Motor neuron (in vitro differentiated cells): ENCODE results near the gene OGFOD1. TPM values are rescaled to one million over a fixed set of nuclear protein-coding genes. Genes with fewer than 3 reads are reported as not detected.
A peak's percentile ranks its signal among the peaks of the same experiment; 100 is the strongest.
"Not testable (repeated sequence)": the region's sequence is repeated elsewhere in the genome, so short reads cannot be mapped to it uniquely, and the experiment has no call there.

Source experiments
- ATAC-seq, 8 experiments: fragments of 200-7000 bp; cut with Tn5 transposase; replicated peaks in 6 of 8; 2 replicates each; pipeline ENCODE4 v1.8.0; 2021; ENCODE audit warnings: mild to moderate bottlenecking in 8 of 8, moderate library complexity in 8 of 8
- H3K27ac ChIP-seq, 2 donors: fragments of 250-450 bp; sonication (Bioruptor Pico); 2 replicates each; pipeline ENCODE4 v1.9.0; 2021; ENCODE audit warnings: antibody characterized with exemption in 2 of 2, mild to moderate bottlenecking in 2 of 2, moderate library complexity in 1 of 2
- H3K4me1 ChIP-seq, 2 donors: fragments of 250-450 bp; sonication (Bioruptor Pico); replicated peaks in 1 of 2; 2 replicates each; pipeline ENCODE4 v1.6.1; 2021; ENCODE audit warnings: antibody characterized with exemption in 2 of 2, mild to moderate bottlenecking in 2 of 2, moderate library complexity in 1 of 2
- H3K4me3 ChIP-seq, 5 donors: fragments of 250-450 bp; sonication (Bioruptor Pico); 2 replicates each; pipeline ENCODE4 v1.9.0; 2021; ENCODE audit warnings: antibody characterized with exemption in 5 of 5, mild to moderate bottlenecking in 5 of 5, moderate library complexity in 4 of 5
- WGBS, 10 experiments: fragments of 450-650 bp; shearing (Covaris generic); methylation state at CpG; one replicate each; pipeline ENCODE4 v1.0.0; 2022; 5-methylcytosine and 5-hydroxymethylcytosine counted together
- in situ Hi-C, 9 experiments: fragments of 400-800 bp; cut with MboI; loops; one replicate each; pipeline ENCODE4 v1.15.0; 2021; ENCODE audit warnings: low sequenced_read_pairs in 9 of 9, low pct_unique_long_range_greater_than_20kb in 2 of 9; ENCODE audit not compliant: unreplicated experiment in 9 of 9
- total RNA-seq, 8 experiments: library from RNA; unstranded; fragments of 300-600 nt; gene quantifications; 2 replicates each; pipeline versions ENCODE4 v1.2.3 to v1.2.4, GENCODE V29; 2022

Gene OGFOD1
- total RNA-seq, 8 experiments from 2014 or later = 20.9 to 59.0 (median 33.8) TPM

DNA sequence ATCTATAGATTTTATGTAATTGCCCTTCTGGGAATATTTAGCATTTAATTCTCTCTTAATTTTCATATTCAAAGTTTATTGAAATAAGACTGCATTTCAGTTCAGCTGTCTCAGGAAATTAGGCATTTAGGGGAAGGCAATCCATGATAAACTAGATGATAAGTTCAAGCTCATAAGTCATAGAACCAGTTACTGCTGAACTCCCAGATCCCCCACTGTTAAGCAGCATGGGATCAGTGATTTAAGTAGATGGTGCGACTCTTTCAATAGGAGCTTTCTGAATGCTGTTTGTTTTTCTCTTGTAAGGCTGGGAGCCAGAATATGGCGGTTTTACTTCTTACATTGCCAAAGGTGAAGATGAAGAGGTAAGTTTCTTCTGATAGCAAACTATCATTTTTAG is 23.8 kb downstream of the OGFOD1 start:
- 60 to 100% (median 87%) methylated on average over 1 to 2 of the region's 2 CpGs; no CpG with 5 or more reads in 2 of the 10 experiments for WGBS, 10 experiments
- no peak overlapping the region for H3K4me3 ChIP-seq
- no peaks in the 10 kb centered on the region for H3K4me1 ChIP-seq
- in situ Hi-C loops = no loop called here
- ATAC-seq = peak in 1 of 8 experiments; percentile 84
- H3K27ac ChIP-seq = no peak overlapping the region

- H3K4me1 ChIP-seq = no peaks in the 10 kb centered on the region
- peak in 5 of 8 experiments; percentile 27 to 97 (median 76) for ATAC-seq
- in situ Hi-C loops = no loop called here
- no peak overlapping the region for H3K27ac ChIP-seq
- H3K4me3 ChIP-seq = no peak overlapping the region
- 70 to 100% (median 96%) methylated on average over 1 to 2 of the region's 2 CpGs; no CpG with 5 or more reads in 3 of the 10 experiments for WGBS, 10 experiments
These were observed 25.9 kb downstream of the OGFOD1 start for GRCh38 chr16:56477096-56477878.

- Histone ChIP-seq H3K27ac (no peak overlapping the region), H3K4me3 (no peak overlapping the region), H3K4me1 (no peaks in the 10 kb centered on the region)
- peak in 3 of 8 experiments; percentile 74 to 87 (median 78) for ATAC-seq
- in situ Hi-C loops = no loop called here
- whole genome bisulfite sequencing, 10 experiments = 50 to 100% (median 80%) methylated on average over 1 to 2 of the region's 2 CpGs; no CpG with 5 or more reads in 3 of the 10 experiments
These were observed 27.1 kb downstream of the OGFOD1 start for GRCh38 chr16:56478281-56479049.

GRCh38 chr16:56479469-56479868 is 28.1 kb downstream of the OGFOD1 start:
- ATAC-seq = peak in 1 of 8 experiments; percentile 38
- Histone ChIP-seq H3K4me1 (no peaks in the 10 kb centered on the region), H3K4me3 (no peak overlapping the region), H3K27ac (no peak overlapping the region)
- in situ Hi-C loops = no loop called here
- WGBS, 10 experiments = 80 to 100% methylated on average over 1 of the region's 2 CpGs; no CpG with 5 or more reads in 8 of the 10 experiments

- 54 to 100% (median 83%) methylated on average over 1 to 7 of the region's 7 CpGs for WGBS, 10 experiments
- no peak overlapping the region for H3K27ac ChIP-seq
- no peaks in the 10 kb centered on the region for H3K4me1 ChIP-seq
- peak in 2 of 8 experiments; percentile 21 to 31 for ATAC-seq
- in situ Hi-C loops = no loop called here
- H3K4me3 ChIP-seq = no peak overlapping the region
These were observed 29.6 kb downstream of the OGFOD1 start for GRCh38 chr16:56480776-56481467.

GRCh38 chr16:56481468-56482122 is 30.2 kb downstream of the OGFOD1 start:
- no peak for ATAC-seq
- Histone ChIP-seq H3K4me3 (no peak overlapping the region), H3K4me1 (no peaks in the 10 kb centered on the region), H3K27ac (no peak overlapping the region)
- 40 to 100% (median 88%) methylated on average over 1 to 2 of the region's 2 CpGs; no CpG with 5 or more reads in 3 of the 10 experiments for WGBS, 10 experiments
- in situ Hi-C loops = no loop called here

GRCh38 chr16:56482683-56483236 is 31.4 kb downstream of the OGFOD1 start:
- in situ Hi-C loops = no loop called here
- no peak for ATAC-seq
- H3K4me3 ChIP-seq = no peak overlapping the region
- no peaks in the 10 kb centered on the region for H3K4me1 ChIP-seq
- 87 to 100% (median 100%) methylated on average over 1 to 5 of the region's 5 CpGs; no CpG with 5 or more reads in 3 of the 10 experiments for WGBS, 10 experiments
- no peak overlapping the region for H3K27ac ChIP-seq

DNA sequence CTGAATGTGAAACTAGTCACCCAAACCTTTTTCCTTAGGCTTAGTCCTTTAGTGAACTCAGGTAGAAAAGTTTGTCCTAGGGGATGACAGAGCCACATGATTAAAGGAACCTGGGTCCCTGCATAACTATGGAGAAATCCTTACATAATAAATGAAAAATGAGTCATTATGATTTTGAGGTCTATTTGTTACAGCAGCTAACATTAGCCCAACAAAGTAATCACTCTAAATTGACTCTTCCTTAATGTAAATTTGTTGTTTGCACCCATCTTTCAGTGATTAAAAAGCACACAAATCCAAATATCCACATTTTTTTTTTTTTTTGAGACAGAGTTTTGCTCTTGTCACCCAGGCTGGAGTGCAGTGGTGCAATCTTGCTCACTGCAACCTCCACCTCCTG is 32.0 kb downstream of the OGFOD1 start:
- Histone ChIP-seq H3K4me3 (no peak overlapping the region), H3K4me1 (no peaks in the 10 kb centered on the region), H3K27ac (no peak overlapping the region)
- no peak for ATAC-seq
- in situ Hi-C loops = no loop called here

DNA sequence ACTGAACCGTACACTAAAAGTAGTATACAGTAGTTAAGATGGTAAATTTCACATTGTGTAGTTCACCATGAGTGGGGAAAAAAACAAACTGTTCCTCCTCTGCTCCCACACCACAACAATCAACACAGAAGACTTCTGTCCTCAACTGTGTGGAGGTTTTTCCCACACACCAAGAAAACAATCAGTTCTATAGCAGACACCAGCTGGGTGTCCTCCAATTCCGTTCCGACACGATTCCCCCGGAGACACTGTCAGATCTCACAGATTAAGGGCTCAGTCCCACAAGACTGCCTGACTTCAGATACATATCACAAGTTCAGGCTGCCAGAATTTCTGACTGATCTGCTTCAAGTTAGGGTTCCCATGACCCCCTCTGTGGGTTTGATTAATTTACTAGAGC is 36.7 kb downstream of the OGFOD1 start:
- no peak overlapping the region for H3K4me3 ChIP-seq

GRCh38 chr16:56488868-56489267 is 37.5 kb downstream of the OGFOD1 start:
- ATAC-seq, H3K27ac ChIP-seq, in situ Hi-C loops, H3K4me1 ChIP-seq, H3K4me3 ChIP-seq: not testable (repeated sequence)
- WGBS, 10 experiments = 86 to 100% (median 100%) methylated on average over 1 of the region's 1 CpG; no CpG with 5 or more reads in 6 of the 10 experiments

More for the DNA sequence above, 36.7 kb downstream of the OGFOD1 start:
- in situ Hi-C loops = no loop called here
- peak in 1 of 8 experiments; percentile 33 for ATAC-seq
- Histone ChIP-seq H3K4me1 (no peaks in the 10 kb centered on the region), H3K27ac (no peak overlapping the region)
- 65 to 96% (median 86%) methylated on average over 1 to 5 of the region's 5 CpGs; no CpG with 5 or more reads in 3 of the 10 experiments for WGBS, 10 experiments

DNA sequence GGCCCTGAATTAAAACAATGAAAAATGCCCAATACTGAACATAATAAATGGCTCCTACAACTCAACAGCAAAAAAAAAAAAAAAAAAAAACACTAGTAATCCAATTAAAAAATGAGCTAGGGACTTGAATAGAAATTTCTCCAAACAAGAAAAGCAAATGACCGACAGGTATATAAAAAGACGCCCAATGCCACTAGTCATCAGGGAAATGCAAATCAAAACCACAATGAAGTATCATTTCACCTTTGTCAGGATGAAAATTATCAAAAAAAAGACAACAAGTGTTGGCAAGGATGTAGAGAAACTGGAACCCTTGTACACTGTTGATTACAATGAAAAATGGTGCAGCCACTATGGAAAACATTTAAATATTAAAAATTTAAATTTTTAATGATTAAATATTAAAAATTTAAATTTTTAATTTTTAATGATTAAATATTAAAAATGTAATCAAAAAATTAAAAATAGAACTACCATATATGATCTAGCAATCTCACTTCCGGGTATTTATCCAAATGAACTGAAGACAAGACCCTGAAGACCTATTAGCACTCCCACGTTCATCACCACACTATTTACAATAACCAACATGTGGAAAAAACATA is 40.4 kb downstream of the OGFOD1 start:
- Histone ChIP-seq H3K4me3 (no peak overlapping the region), H3K4me1 (no peaks in the 10 kb centered on the region), H3K27ac (no peak overlapping the region)
- in situ Hi-C loops = no loop called here
- no peak for ATAC-seq
- WGBS, 10 experiments = 76 to 100% (median 94%) methylated on average over 3 to 4 of the region's 4 CpGs; no CpG with 5 or more reads in 1 of the 10 experiments

DNA sequence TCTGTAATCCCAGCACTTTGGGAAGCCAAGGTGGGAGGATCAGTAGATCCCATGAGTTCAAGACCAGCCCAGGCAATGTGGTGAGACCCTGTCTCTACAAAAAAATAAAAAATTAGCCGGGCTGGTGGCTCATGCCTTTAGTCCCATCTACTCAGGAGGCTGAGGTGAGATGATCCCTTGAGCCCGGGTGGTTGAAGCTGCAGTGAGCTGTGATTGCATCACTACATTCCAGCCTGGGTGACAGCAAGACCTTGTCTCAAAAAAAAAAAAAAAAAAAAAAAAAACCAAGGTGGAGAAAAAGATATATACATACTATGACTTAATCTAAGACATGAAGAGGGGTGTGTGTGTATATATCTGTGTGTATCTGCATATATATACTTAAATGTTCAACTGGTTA is 41.8 kb downstream of the OGFOD1 start:
- WGBS, 10 experiments = 0 to 100% (median 94%) methylated on average over 1 to 2 of the region's 2 CpGs; no CpG with 5 or more reads in 3 of the 10 experiments
- Histone ChIP-seq H3K4me1 (no peaks in the 10 kb centered on the region), H3K4me3 (no peak overlapping the region), H3K27ac (no peak overlapping the region)
- peak in 3 of 8 experiments; percentile 35 to 87 (median 42) for ATAC-seq
- in situ Hi-C loops = no loop called here
